Mammary epithelial cell (primary cell): ENCODE results near the gene ARHGAP26.

ENCODE experiments used
- EZH2 ChIP-seq: IDR thresholded peaks from 2 replicates; pipeline ENCODE4 v1.6.1; 2012; ENCODE audit warnings: low read length, inconsistent platforms, borderline replicate concordance
- TF ChIP-seq, protein P1 (sequence below), 2 donors: IDR thresholded peaks in 1 of 2; conservative IDR thresholded peaks in 1 of 2; 2 replicates each; pipeline ENCODE4 v1.5.1; 2011 to 2012; ENCODE audit warnings: inconsistent platforms in 2 of 2, low read length in 2 of 2, mild to moderate bottlenecking in 2 of 2, control low read depth in 1 of 2, low read depth in 1 of 2; ENCODE audit not compliant: insufficient read depth in 1 of 2; ENCODE audit errors: extremely low read depth in 1 of 2

DNA sequence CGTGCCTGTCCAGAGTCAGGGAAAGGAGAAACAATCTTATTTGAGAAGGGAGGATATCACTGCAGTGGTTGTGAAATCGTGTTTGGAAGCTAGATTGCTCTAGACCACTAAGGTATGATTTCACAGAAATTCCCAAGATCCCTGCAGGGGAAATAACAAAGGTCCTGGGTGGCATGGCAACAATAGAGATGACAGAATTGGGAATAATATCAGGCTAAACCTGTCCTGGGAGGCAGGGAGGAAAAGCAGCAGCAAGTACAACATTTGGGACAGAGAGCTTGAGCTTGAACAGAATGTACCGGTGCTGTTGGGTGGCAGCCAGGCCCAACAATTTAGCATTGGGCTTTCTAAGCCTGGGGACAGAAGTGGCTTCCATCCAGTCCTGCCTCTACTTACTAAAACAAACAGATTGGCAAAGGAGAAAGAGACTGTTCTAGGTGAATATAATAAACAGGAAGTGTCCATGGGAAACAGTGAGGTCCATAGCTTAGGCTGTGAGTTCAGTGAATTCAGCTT is 17.0 kb upstream of the ARHGAP26 start:
- no peak for TF ChIP-seq EZH2
- TF ChIP-seq, protein P1, sequence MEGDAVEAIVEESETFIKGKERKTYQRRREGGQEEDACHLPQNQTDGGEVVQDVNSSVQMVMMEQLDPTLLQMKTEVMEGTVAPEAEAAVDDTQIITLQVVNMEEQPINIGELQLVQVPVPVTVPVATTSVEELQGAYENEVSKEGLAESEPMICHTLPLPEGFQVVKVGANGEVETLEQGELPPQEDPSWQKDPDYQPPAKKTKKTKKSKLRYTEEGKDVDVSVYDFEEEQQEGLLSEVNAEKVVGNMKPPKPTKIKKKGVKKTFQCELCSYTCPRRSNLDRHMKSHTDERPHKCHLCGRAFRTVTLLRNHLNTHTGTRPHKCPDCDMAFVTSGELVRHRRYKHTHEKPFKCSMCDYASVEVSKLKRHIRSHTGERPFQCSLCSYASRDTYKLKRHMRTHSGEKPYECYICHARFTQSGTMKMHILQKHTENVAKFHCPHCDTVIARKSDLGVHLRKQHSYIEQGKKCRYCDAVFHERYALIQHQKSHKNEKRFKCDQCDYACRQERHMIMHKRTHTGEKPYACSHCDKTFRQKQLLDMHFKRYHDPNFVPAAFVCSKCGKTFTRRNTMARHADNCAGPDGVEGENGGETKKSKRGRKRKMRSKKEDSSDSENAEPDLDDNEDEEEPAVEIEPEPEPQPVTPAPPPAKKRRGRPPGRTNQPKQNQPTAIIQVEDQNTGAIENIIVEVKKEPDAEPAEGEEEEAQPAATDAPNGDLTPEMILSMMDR (conservative IDR thresholded peaks at IDR 0.05 in 1 of 2, IDR thresholded peaks at IDR 0.05 in 1 of 2; ENCODE audit: extremely low read depth in 1 of 2, insufficient read depth in 1 of 2, low read depth in 1 of 2, low read length in 2 of 2) = no peak
